HFF-Myc (cell line): ENCODE measurements around the gene TBC1D22A.

ENCODE experiments used
- DNase-seq: peaks from one replicate; pipeline ENCODE4 v3.0.0-alpha.2; 2011; ENCODE audit warnings: low read depth; ENCODE audit errors: extremely low read depth
- H3K4me3 ChIP-seq: replicated peaks from 2 replicates; pipeline ENCODE4 v1.5.1; 2011; ENCODE audit warnings: low read depth, mild to moderate bottlenecking, control low read depth, low read length
- TF ChIP-seq, protein P1 (sequence below): IDR thresholded peaks from 2 replicates; pipeline ENCODE4 v1.5.1; 2012; ENCODE audit warnings: mild to moderate bottlenecking, low read depth, low read length, control low read depth; ENCODE audit errors: missing control alignments

Gene TBC1D22A

DNA sequence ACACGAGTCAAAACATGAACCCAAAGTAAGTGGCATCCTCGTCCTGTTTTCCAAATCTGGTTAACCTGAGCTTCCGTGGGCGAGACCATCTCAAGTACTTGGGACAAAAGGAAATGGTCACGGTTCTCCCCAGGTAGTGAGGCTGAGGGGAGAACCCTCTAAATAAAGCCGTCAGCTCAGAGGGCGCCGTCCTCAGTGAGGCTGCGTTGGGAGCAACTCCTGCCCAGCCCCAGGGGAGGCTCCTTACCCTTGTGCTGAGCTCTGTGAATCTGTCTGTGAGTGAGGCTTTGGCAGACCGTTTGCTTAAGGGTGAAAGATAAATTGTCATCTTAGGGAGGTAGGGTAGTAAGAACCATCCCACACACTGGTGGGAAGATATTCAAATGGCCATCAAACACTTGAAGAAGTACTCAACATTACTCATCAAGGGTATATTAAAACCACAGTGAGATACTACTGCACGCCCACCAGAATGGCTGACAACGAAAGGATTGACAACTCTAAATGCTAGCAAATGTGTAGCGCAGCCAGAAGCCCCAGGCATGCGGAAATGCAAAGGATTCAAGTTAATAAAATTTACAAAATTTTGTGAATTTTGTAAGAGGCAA, 321.0 kb downstream of the TBC1D22A start:
- TF ChIP-seq, protein P1, sequence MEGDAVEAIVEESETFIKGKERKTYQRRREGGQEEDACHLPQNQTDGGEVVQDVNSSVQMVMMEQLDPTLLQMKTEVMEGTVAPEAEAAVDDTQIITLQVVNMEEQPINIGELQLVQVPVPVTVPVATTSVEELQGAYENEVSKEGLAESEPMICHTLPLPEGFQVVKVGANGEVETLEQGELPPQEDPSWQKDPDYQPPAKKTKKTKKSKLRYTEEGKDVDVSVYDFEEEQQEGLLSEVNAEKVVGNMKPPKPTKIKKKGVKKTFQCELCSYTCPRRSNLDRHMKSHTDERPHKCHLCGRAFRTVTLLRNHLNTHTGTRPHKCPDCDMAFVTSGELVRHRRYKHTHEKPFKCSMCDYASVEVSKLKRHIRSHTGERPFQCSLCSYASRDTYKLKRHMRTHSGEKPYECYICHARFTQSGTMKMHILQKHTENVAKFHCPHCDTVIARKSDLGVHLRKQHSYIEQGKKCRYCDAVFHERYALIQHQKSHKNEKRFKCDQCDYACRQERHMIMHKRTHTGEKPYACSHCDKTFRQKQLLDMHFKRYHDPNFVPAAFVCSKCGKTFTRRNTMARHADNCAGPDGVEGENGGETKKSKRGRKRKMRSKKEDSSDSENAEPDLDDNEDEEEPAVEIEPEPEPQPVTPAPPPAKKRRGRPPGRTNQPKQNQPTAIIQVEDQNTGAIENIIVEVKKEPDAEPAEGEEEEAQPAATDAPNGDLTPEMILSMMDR = no peak
- no peak for DNase-seq
- H3K4me3 ChIP-seq = no peak overlapping the region

DNA sequence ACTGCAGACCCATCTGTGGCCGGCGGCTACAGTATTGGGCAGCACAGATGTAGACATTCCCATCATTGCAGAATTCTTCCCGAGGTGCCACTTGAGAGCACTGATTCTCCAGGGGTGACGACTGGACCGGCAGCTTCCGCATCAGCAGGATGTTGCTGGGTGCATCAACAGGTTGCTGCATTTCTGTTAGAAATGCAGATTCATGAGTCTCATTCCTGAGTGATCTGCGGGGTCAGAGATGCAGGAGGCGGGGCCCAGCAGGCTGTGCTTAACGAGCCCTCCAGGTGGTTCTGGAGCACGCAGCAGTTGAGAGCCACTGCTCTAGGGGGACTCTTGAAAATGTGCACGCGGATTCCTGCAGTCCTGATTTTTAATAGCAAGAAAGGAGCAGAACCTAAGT, 321.8 kb downstream of the TBC1D22A start:
- H3K4me3 ChIP-seq = no peak overlapping the region
- TF ChIP-seq, protein P1 = no peak
- DNase-seq = no peak

GRCh38 chr22:47086596-47087248, 324.3 kb downstream of the TBC1D22A start:
- no peak for DNase-seq
- no peak overlapping the region for H3K4me3 ChIP-seq
- TF ChIP-seq, protein P1 = no peak

DNA sequence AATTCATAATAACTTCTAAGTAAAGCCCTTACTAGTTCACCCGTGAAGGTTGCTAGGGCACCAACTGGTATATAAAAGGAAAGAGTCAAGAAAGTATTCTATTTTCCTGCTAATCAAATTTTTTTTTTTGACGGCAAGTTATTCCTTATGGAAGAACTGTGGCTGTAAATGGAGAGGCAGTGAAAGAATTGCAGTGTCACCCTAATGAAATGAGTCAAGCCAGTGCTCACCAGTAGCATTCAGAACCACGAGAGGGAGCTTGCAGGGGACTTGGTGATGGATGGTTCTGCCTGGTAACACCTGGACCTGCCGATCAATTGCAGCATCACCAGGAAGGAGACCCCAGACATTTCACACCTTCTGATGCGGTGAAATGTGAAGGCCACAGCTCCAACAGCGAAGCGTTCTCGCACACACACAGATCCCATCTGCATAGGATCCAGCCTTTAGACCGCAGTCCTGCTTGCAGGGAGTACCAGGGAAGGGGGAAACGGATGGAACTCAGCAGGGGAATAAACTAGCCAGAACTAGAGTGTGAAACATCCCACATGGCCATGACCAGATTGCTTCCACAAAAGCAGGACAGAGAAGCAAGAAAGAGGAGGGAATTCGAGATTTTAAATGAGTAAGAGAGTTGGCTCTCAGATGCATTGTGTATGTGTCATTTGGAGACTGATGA, 326.2 kb downstream of the TBC1D22A start:
- TF ChIP-seq, protein P1 = no peak
- no peak for DNase-seq
- H3K4me3 ChIP-seq = no peak overlapping the region

DNA sequence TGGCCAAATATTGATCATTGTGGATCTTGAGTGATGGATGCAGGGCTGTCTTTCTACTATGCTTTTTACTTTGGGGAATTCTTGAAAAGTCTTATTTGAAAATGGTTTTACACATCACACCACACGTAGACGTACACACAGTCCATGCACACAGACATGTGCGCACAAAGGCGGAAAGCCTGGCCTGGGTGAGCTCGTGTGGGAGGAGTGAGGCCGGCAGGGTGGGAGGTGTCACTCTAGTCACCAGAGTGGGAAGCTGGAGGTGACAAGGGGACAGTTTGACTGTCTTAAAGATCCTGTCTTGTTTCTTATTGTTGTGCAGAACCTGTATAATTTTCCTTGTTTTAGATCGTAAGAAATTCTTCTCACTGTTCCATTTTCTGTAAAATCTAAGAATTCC, 326.9 kb downstream of the TBC1D22A start:
- no peak for DNase-seq
- no peak overlapping the region for H3K4me3 ChIP-seq

DNA sequence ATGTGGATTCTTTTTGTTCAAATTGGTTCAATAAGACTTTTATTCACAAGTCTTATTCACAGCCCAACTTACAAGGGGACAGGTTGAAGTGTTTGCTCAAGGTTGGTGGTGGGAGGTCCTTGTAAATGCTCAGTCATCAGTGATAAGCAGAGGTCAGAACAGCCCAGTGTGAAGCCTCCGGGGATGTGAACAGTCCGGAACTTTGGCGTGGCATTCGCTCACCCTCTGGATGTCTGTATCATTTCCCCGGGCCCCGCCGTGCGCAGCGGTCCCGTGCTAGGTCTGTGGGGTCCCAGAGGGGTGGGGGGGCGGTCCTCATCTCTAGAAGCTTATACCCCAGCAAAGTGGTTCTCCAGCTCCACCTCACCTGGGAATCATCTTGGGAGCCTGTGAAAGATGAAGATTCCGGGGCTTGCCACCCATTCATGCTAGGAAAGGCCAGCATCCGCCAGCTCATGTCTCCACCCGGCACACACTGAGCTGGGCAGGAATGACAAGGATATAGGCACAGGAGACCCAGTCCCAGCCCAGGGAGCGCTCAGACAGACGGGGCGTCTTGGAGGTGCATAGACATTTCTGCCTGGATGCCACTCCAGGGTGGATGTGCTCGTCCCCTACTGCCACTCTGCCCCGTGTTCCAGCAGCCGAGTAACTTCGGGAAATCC, 327.5 kb downstream of the TBC1D22A start:
- no peak for DNase-seq
- TF ChIP-seq, protein P1 = no peak
- H3K4me3 ChIP-seq = no peak overlapping the region

More for the DNA sequence above, 326.9 kb downstream of the TBC1D22A start:
- TF ChIP-seq, protein P1 = no peak
